GM18861 (cell line): ENCODE measurements around the gene HAUS3.

Experiments used
- ATAC-seq: cut with Tn5 transposase; IDR thresholded peaks from one replicate; pipeline ENCODE4 v1.9.1; 2021; ENCODE audit not compliant: unreplicated experiment

HAUS3 gene

GRCh38 chr4:2241410-2242353, at the start of gene HAUS3, which contains the start of gene POLN:
Gene HAUS3 (minus strand): TSS chr4:2242121. CDS start chr4:2240946, 1,175 bp downstream.
Gene POLN (minus strand): TSS chr4:2242121. CDS start chr4:2229231, 12,890 bp downstream.
- peak; percentile 67 for ATAC-seq

- ATAC-seq, result no peak
Observed at GRCh38 chr4:2290974-2291704, 49.2 kb upstream of the HAUS3 start.

GRCh38 chr4:2290488-2290887, 48.6 kb upstream of the HAUS3 start:
- no peak for ATAC-seq

- ATAC-seq, result no peak
Observed at GRCh38 chr4:2289955-2290333, 48.0 kb upstream of the HAUS3 start.

- no peak for ATAC-seq
Observed at GRCh38 chr4:2289311-2289954, 47.5 kb upstream of the HAUS3 start.

- ATAC-seq, result no peak
Observed at GRCh38 chr4:2288051-2288541, 46.2 kb upstream of the HAUS3 start.

- ATAC-seq, result no peak
Observed at GRCh38 chr4:2287594-2287915, 45.6 kb upstream of the HAUS3 start.

GRCh38 chr4:2286904-2287593, 45.1 kb upstream of the HAUS3 start:
- ATAC-seq, result no peak

GRCh38 chr4:2285613-2286381, 43.9 kb upstream of the HAUS3 start:
- no peak for ATAC-seq

GRCh38 chr4:2284934-2285612, 43.2 kb upstream of the HAUS3 start:
- ATAC-seq, result no peak

GRCh38 chr4:2284161-2284933, 42.4 kb upstream of the HAUS3 start:
- no peak for ATAC-seq

GRCh38 chr4:2283199-2283711, 41.3 kb upstream of the HAUS3 start:
- no peak for ATAC-seq

- no peak for ATAC-seq
Observed at GRCh38 chr4:2281575-2282343, 39.8 kb upstream of the HAUS3 start.

- ATAC-seq, result no peak
Observed at GRCh38 chr4:2280531-2281300, 38.8 kb upstream of the HAUS3 start.

GRCh38 chr4:2277956-2278355, 36.0 kb upstream of the HAUS3 start:
- no peak for ATAC-seq

- ATAC-seq, result no peak
Observed at GRCh38 chr4:2276581-2277325, 34.8 kb upstream of the HAUS3 start.
